ENCODE measurements around the gene FBXO4. TPM values are rescaled to one million over a fixed set of nuclear protein-coding genes. Genes with fewer than 3 reads are reported as not detected.
"Not testable (repeated sequence)": the region's sequence is repeated elsewhere in the genome, so short reads cannot be mapped to it uniquely, and the experiment has no call there.

The FBXO4 gene
- total RNA-seq, 4 donors from 2014 or later = 6.6 to 11.3 (median 8.8) TPM

- intact Hi-C loops (cut with DNase I; ENCODE audit: low total_unique reads) = no loop called here
- no peak overlapping the region for H3K4me3 ChIP-seq (ENCODE audit: low read depth, poor library complexity, severe bottlenecking)
- DNase-seq (ENCODE audit: low spot score in 2 of 2) = no peak
- no peak for TF ChIP-seq CTCF (IDR thresholded peaks at IDR 0.05)
- no peak for TF ChIP-seq POLR2A (IDR thresholded peaks at IDR 0.05)
- WGBS, 2 donors = 55 to 66% methylated on average over 2 of the region's 2 CpGs
Measured at GRCh38 chr5:41973887-41974286, 48.8 kb downstream of the FBXO4 start.

GRCh38 chr5:41978676-41979075, 53.6 kb downstream of the FBXO4 start:
- TF ChIP-seq CTCF (IDR thresholded peaks at IDR 0.05) = no peak
- TF ChIP-seq POLR2A (IDR thresholded peaks at IDR 0.05) = no peak
- no peak overlapping the region for H3K4me3 ChIP-seq (ENCODE audit: low read depth, poor library complexity, severe bottlenecking)
- DNase-seq (ENCODE audit: low spot score in 2 of 2) = no peak
- intact Hi-C loops (cut with DNase I; ENCODE audit: low total_unique reads) = no loop called here
- WGBS, 2 donors = 88 to 89% methylated on average over 1 of the region's 1 CpG

- WGBS, 2 donors = 18 to 20% methylated on average over 2 of the region's 2 CpGs
- TF ChIP-seq POLR2A (IDR thresholded peaks at IDR 0.05) = no peak
- TF ChIP-seq CTCF (IDR thresholded peaks at IDR 0.05) = no peak
- intact Hi-C loops (cut with DNase I; ENCODE audit: low total_unique reads) = no loop called here
- no peak for DNase-seq (ENCODE audit: low spot score in 2 of 2)
- H3K4me3 ChIP-seq (ENCODE audit: low read depth, poor library complexity, severe bottlenecking) = no peak overlapping the region
Measured at GRCh38 chr5:41980396-41980795, 55.3 kb downstream of the FBXO4 start.

GRCh38 chr5:41980870-41981269, 55.8 kb downstream of the FBXO4 start:
- no peak for TF ChIP-seq CTCF (IDR thresholded peaks at IDR 0.05)
- no peak for TF ChIP-seq POLR2A (IDR thresholded peaks at IDR 0.05)
- no peak overlapping the region for H3K4me3 ChIP-seq (ENCODE audit: low read depth, poor library complexity, severe bottlenecking)
- no peak for DNase-seq (ENCODE audit: low spot score in 2 of 2)
- intact Hi-C loops (cut with DNase I; ENCODE audit: low total_unique reads) = no loop called here

- H3K4me3 ChIP-seq (ENCODE audit: low read depth, poor library complexity, severe bottlenecking); intact Hi-C loops (cut with DNase I; ENCODE audit: low total_unique reads); DNase-seq (ENCODE audit: low spot score in 2 of 2): not testable (repeated sequence)
- 89 to 94% methylated on average over 2 of the region's 2 CpGs for WGBS, 2 donors
Measured at GRCh38 chr5:41982858-41983257, 57.8 kb downstream of the FBXO4 start.

GRCh38 chr5:41983284-41983683, 58.2 kb downstream of the FBXO4 start:
- TF ChIP-seq CTCF (IDR thresholded peaks at IDR 0.05) (no peak), POLR2A (IDR thresholded peaks at IDR 0.05) (no peak)
- H3K4me3 ChIP-seq (ENCODE audit: low read depth, poor library complexity, severe bottlenecking) = no peak overlapping the region

More at GRCh38 chr5:41983284-41983683, 58.2 kb downstream of the FBXO4 start:
- no peak for DNase-seq (ENCODE audit: low spot score in 2 of 2)
- intact Hi-C loops (cut with DNase I; ENCODE audit: low total_unique reads) = no loop called here
